Skeletal muscle tissue (tissue), 4 donors: Measurements from ENCODE around the gene CUTC. TPM values are rescaled to one million over a fixed set of nuclear protein-coding genes. Genes with fewer than 3 reads are reported as not detected.

Experiments used
- H3K27ac ChIP-seq: one replicate; pipeline ENCODE4 v1.7.0; 2013; ENCODE audit warnings: mild to moderate bottlenecking, low read depth, low read length, inconsistent platforms
- H3K27me3 ChIP-seq, 3 donors: one replicate each; pipeline ENCODE4 v1.7.0; 2013; ENCODE audit warnings: low read length in 3 of 3; ENCODE audit not compliant: control insufficient read depth in 3 of 3, insufficient read depth in 3 of 3
- H3K36me3 ChIP-seq, 3 donors: one replicate each; pipeline ENCODE4 v1.7.0; 2013; ENCODE audit warnings: low read length in 3 of 3; ENCODE audit not compliant: control insufficient read depth in 3 of 3, insufficient read depth in 3 of 3
- H3K4me1 ChIP-seq, 3 donors: one replicate each; pipeline ENCODE4 v1.7.0; 2013; ENCODE audit warnings: low read length in 3 of 3, mild to moderate bottlenecking in 3 of 3; ENCODE audit not compliant: control insufficient read depth in 3 of 3, insufficient read depth in 3 of 3
- H3K4me3 ChIP-seq, 3 donors: one replicate each; pipeline ENCODE4 v1.7.0; 2013; ENCODE audit warnings: low read length in 3 of 3
- H3K9ac ChIP-seq, 3 donors: one replicate each; pipeline ENCODE4 v1.7.0; 2013; ENCODE audit warnings: low read length in 3 of 3, mild to moderate bottlenecking in 3 of 3, moderate library complexity in 2 of 3, low read depth in 1 of 3
- H3K9me3 ChIP-seq, 3 donors: one replicate each; pipeline ENCODE4 v1.7.0; 2013; ENCODE audit warnings: low read length in 3 of 3; ENCODE audit not compliant: control insufficient read depth in 3 of 3
- total RNA-seq: library from RNA; depleted of rRNA; stranded (reverse); fragments of >200 nt; gene quantifications from one replicate; pipeline ENCODE4 v1.2.3, GENCODE V29; 2014
- donor health status: Osteomylitis.

CUTC gene
- total RNA-seq, 1 donor from 2014 or later: 19.3 TPM

GRCh38 chr10:99758211-99758891 is 26.3 kb downstream of the CUTC start:
- H3K9ac ChIP-seq: no peak overlapping the region
- peaks cover 34 to 65% (median 55%) of the 10 kb centered on the region in 3 donors for H3K36me3 ChIP-seq
- H3K4me1 ChIP-seq: no peaks in the 10 kb centered on the region
- no peaks in the 10 kb centered on the region for H3K27me3 ChIP-seq
- no peak overlapping the region for H3K4me3 ChIP-seq
- H3K9me3 ChIP-seq: no peaks in the 10 kb centered on the region
- H3K27ac ChIP-seq: no peak overlapping the region

- H3K27ac ChIP-seq: no peak overlapping the region
- H3K4me1 ChIP-seq: no peaks in the 10 kb centered on the region
- H3K27me3 ChIP-seq: no peaks in the 10 kb centered on the region
- H3K4me3 ChIP-seq: no peak overlapping the region
- H3K9ac ChIP-seq: no peak overlapping the region
- peaks cover 25 to 50% (median 41%) of the 10 kb centered on the region in 3 donors for H3K36me3 ChIP-seq
- no peaks in the 10 kb centered on the region for H3K9me3 ChIP-seq
Observed at GRCh38 chr10:99760321-99760720, 28.3 kb downstream of the CUTC start.

GRCh38 chr10:99761365-99761764 is 29.3 kb downstream of the CUTC start:
- Histone ChIP-seq H3K36me3 (peaks cover 18 to 40% (median 31%) of the 10 kb centered on the region in 3 donors), H3K4me3 (no peak overlapping the region), H3K27me3 (no peaks in the 10 kb centered on the region), H3K4me1 (no peaks in the 10 kb centered on the region), H3K27ac (no peak overlapping the region), H3K9ac (no peak overlapping the region), H3K9me3 (no peaks in the 10 kb centered on the region)

GRCh38 chr10:99765672-99766301 is 33.8 kb downstream of the CUTC start:
- H3K27me3 ChIP-seq: no peaks in the 10 kb centered on the region
- peaks cover 0 to 7% (median 6%) of the 10 kb centered on the region in 3 donors for H3K4me1 ChIP-seq
- H3K9ac ChIP-seq: no peak overlapping the region
- no peak overlapping the region for H3K4me3 ChIP-seq
- H3K36me3 ChIP-seq: peaks cover 0 to under 1% (median 0%) of the 10 kb centered on the region in 3 donors
- H3K9me3 ChIP-seq: no peaks in the 10 kb centered on the region
- H3K27ac ChIP-seq: no peak overlapping the region

GRCh38 chr10:99766302-99766681 is 34.3 kb downstream of the CUTC start:
- Histone ChIP-seq H3K9ac (no peak overlapping the region), H3K36me3 (no peaks in the 10 kb centered on the region), H3K27me3 (no peaks in the 10 kb centered on the region), H3K9me3 (no peaks in the 10 kb centered on the region), H3K27ac (no peak overlapping the region), H3K4me3 (no peak overlapping the region), H3K4me1 (peaks cover 0 to 7% (median 6%) of the 10 kb centered on the region in 3 donors)

- no peak overlapping the region for H3K4me3 ChIP-seq
- H3K36me3 ChIP-seq: no peaks in the 10 kb centered on the region
- H3K4me1 ChIP-seq: peaks cover 0 to 7% (median 6%) of the 10 kb centered on the region in 3 donors
- no peaks in the 10 kb centered on the region for H3K27me3 ChIP-seq
- no peak overlapping the region for H3K9ac ChIP-seq
- H3K9me3 ChIP-seq: no peaks in the 10 kb centered on the region
- no peak overlapping the region for H3K27ac ChIP-seq
Observed at GRCh38 chr10:99767901-99768300, 35.9 kb downstream of the CUTC start.

GRCh38 chr10:99768556-99768955 is 36.5 kb downstream of the CUTC start:
- H3K27ac ChIP-seq: peak overlapping the region; percentile 77
- no peaks in the 10 kb centered on the region for H3K36me3 ChIP-seq
- no peaks in the 10 kb centered on the region for H3K27me3 ChIP-seq
- no peak overlapping the region for H3K4me3 ChIP-seq
- H3K4me1 ChIP-seq: peaks cover 0 to 7% (median 6%) of the 10 kb centered on the region in 3 donors
- H3K9ac ChIP-seq: no peak overlapping the region
- no peaks in the 10 kb centered on the region for H3K9me3 ChIP-seq

GRCh38 chr10:99769706-99770105 is 37.7 kb downstream of the CUTC start:
- peak overlapping the region; percentile 77 for H3K27ac ChIP-seq
- H3K9me3 ChIP-seq: no peaks in the 10 kb centered on the region
- H3K36me3 ChIP-seq: no peaks in the 10 kb centered on the region
- no peaks in the 10 kb centered on the region for H3K27me3 ChIP-seq
- H3K4me1 ChIP-seq: peaks cover 0 to 7% (median 6%) of the 10 kb centered on the region in 3 donors
- no peak overlapping the region for H3K9ac ChIP-seq
- H3K4me3 ChIP-seq: no peak overlapping the region

- Histone ChIP-seq H3K4me3 (no peak overlapping the region), H3K27me3 (no peaks in the 10 kb centered on the region), H3K4me1 (peaks cover 0 to 7% (median 6%) of the 10 kb centered on the region in 3 donors), H3K9me3 (no peaks in the 10 kb centered on the region), H3K27ac (peak overlapping the region; percentile 77), H3K9ac (no peak overlapping the region), H3K36me3 (no peaks in the 10 kb centered on the region)
Observed at GRCh38 chr10:99770408-99771045, 38.5 kb downstream of the CUTC start.

- Histone ChIP-seq H3K9ac (no peak overlapping the region), H3K9me3 (no peaks in the 10 kb centered on the region), H3K4me1 (peaks cover 0 to 4% (median 2%) of the 10 kb centered on the region in 3 donors), H3K36me3 (no peaks in the 10 kb centered on the region), H3K4me3 (no peak overlapping the region), H3K27ac (no peak overlapping the region), H3K27me3 (no peaks in the 10 kb centered on the region)
Observed at GRCh38 chr10:99775850-99776249, 43.8 kb downstream of the CUTC start.
